Amniotic epithelial cell (primary cell): Measurements from ENCODE around the gene REV1.

ENCODE experiments used
- DNase-seq: peaks from one replicate; pipeline ENCODE4 v3.0.0-alpha.2; 2010; ENCODE audit warnings: low read depth

The REV1 gene

DNA sequence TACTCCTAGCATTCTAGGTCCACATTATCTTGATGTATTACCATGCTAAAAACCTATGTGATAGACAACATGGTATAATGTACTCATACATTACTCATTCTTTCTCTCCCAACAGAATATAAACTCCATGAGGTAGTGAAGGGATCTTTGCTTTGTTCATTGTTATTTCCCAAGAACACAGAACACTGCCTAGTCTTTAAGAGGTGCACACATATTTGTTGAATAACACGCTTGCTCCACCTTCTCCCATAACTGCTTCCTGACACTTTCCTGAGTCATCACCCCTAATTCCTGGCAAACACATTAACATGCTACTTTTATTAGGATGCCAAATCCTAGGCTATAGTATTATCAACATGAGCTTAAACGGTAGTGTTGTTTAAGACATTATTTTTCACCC lies 41.3 kb downstream of the REV1 start:
- peak; percentile 67 for DNase-seq

- peak; percentile 25 for DNase-seq
Observed at GRCh38 chr2:99445065-99445464, 44.8 kb downstream of the REV1 start.

GRCh38 chr2:99444222-99444621 lies 45.6 kb downstream of the REV1 start:
- no peak for DNase-seq

- DNase-seq, result no peak
Observed at GRCh38 chr2:99442837-99443236, 47.0 kb downstream of the REV1 start.

DNA sequence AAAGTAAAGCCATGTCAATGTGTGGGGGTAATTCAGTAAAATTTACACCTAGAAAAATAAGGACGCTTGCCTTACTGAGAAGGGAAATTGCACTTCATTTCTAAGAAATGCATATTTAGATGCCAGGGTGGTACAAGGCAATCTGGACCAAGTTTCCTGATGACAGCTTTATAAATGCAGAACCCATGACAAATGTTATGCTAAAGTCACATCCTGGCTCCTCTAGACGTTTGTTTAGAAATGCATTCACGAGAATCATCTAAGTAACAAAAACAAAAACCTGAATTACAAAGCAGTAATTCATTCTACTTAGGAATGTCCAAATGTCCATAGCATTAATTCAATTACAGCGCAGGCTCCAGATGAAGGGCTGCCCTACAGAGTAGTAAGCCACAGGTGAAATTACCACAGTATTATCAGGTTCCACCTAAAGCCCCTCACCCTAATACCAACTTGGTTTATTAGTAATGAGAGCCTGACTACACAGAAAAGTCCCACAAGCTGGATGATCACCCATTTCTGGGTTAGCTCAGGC lies 49.8 kb downstream of the REV1 start:
- no peak for DNase-seq

- DNase-seq, result no peak
Observed at GRCh38 chr2:99436874-99437273, 52.9 kb downstream of the REV1 start.

- DNase-seq, result no peak
Observed at GRCh38 chr2:99433340-99433739, 56.5 kb downstream of the REV1 start.

DNA sequence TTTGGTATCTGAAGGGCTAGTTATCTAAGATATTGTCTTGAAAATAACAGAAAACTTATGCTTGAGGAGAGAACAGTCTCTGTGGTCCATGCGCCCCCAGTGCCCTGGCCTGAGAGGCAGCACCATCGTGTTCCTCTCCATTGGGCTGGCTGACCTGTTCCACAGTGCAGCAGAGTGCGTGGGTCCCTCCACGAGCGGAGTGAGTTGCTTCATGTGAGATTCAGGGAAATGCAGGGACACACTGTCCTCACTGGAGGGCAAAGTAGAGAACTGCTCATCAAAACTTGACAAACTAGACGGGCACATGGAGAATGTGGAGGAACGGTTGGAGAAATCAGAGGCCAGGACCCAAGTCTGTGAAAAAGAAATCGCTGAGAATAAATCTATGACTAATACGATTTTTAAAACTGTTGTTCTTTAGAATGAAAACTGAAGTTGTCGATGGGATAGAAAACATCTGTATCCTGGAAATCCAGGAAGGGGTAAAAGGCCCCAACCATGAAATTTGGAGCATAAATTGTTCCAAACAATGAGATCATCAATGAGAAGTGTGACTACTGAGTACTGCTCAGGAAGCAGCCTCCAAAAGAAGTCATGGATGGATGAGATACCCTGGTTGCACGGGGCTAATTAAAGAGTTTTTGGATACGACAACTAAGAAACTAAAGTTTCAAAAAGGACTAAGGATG lies 58.1 kb downstream of the REV1 start:
- DNase-seq, result no peak

DNA sequence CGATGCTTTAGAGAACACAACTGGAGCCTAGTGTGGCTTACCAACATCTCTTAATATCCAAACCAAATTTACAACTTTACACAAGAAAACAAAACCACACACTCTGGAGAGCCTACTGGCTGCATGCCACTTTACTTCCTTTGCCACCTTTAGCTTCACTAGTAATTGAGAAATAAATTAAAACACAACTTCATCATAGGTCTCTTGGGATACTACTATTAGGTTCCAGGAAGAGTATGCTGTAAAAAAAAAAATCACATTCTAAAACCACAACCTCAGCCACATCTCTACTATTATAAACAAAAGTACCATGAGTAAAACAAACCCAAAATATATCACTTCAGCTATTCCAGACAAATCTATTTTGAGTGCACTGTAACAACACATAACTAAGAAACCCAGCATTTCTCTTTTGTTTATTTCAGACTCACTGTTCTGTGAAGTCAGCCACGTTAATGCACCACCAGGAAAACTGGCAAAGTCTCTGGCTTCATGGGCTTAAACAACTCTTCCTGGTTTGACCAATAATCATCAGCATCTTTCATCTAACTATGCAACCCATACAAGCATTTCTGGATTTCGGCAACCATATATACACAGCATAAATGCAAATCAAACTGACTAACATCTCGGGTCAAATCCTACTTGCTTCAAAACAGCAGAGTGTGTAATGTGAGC lies 59.1 kb downstream of the REV1 start:
- peak; percentile 71 for DNase-seq

DNA sequence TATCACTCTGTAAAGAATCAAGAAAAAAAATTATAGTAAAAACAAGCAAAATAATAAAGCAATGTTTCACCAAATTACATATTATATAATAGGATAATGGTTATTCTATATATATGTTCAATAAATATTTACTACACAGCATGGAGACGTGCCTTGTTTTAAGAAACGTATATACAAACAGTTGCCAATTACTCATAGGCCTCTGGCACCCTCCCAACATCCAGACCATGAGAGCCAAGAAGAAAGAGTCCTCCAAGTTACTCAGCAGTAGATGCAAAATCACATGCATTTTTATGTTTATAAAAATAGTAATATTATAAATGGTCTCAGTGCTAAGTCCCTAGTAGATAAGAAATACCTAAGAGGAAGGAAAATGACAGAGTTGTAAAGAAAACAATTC lies 64.8 kb downstream of the REV1 start:
- peak; percentile 78 for DNase-seq

DNA sequence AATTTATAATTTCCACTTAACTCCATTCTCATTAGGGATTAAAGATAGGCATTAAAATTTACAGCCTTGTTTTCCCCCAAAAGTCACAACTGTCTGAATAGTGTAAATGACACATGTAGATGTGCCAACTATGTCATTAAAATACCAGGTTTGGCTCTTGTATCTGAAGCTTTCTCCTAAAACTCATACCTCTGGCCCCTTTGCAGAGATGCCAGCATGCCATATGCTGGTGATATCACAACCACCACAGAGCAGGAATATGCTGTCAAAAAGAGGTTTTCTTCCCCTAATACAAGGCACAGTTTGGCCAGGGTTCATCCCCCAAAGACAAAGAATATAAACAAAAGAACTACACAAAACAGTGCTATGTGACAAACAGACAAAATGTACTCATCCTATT lies 65.4 kb downstream of the REV1 start:
- no peak for DNase-seq

DNA sequence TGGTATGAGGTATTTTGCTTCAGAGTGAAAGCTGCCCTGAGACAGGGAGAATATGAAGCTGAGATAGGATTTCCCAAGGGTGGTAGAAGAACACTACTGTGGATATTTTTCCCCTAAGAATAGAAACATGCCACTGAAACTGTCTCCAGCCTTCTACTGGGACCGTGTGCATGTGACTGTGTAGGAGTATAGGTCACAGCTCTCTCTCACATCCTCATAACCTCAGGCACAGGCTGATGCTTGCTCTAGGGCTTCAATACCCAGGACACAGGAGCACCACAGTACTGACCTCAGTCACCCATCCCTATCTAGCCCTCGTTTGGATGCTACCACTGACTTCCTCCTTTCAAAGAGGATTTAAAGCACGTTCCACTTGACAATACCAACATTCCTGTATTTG lies 67.2 kb downstream of the REV1 start:
- DNase-seq, result no peak

GRCh38 chr2:99421469-99421868 lies 68.3 kb downstream of the REV1 start:
- peak; percentile 69 for DNase-seq

DNA sequence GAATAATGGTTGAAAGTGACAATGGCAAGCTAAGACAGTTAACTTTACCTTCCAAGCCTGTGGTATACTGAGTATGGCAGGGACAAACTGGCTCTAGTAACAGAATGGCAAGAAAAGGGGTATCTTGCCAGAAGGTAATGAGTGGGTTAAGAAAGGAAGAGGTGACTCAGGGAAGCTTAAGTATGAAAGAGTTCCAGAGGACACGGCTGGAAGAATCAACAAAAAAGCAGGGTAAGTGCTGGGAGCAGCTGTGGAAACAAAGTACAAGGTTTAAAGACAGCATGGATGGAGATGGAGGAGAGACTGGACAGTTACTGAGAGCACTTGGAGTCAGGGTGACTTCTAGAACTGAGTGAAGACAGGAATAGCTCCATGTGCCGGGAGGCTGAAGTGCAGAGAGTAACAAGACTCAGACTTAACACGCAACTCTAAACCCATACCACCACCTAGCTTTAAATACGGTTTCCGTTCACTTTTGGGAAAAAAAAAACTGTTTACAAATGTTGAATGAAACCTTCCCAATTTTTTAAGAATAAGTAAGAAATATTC lies 69.0 kb downstream of the REV1 start:
- DNase-seq, result peak; percentile 35

GRCh38 chr2:99420031-99420430 lies 69.8 kb downstream of the REV1 start:
- peak; percentile 43 for DNase-seq

- DNase-seq, result no peak
Observed at GRCh38 chr2:99417396-99417795, 72.4 kb downstream of the REV1 start.

DNA sequence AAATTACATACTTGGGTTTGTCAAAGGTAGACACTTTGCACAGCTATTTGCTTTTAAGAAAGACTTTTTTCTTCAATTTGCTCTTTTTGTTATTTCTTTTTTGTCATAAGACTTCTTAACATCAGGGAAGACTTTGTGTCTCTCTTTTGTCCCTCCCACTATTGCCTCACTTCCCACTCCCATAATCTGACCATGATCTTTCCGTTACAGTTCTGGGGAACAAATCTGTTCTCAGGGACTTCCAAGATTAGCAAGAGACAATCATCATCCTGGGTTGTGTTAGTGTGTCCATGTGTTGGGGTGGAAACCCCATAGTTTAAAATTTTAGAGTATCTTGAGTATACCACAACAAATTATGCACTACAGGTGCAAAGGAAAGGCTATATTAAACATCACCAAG lies 75.3 kb downstream of the REV1 start:
- no peak for DNase-seq

- DNase-seq, result no peak
Observed at GRCh38 chr2:99410276-99410675, 79.5 kb downstream of the REV1 start.

GRCh38 chr2:99406137-99406536 lies 83.7 kb downstream of the REV1 start:
- no peak for DNase-seq

- DNase-seq, result no peak
Observed at GRCh38 chr2:99404797-99405669, 84.8 kb downstream of the REV1 start.

GRCh38 chr2:99404039-99404796 lies 85.6 kb downstream of the REV1 start:
- DNase-seq, result no peak

DNA sequence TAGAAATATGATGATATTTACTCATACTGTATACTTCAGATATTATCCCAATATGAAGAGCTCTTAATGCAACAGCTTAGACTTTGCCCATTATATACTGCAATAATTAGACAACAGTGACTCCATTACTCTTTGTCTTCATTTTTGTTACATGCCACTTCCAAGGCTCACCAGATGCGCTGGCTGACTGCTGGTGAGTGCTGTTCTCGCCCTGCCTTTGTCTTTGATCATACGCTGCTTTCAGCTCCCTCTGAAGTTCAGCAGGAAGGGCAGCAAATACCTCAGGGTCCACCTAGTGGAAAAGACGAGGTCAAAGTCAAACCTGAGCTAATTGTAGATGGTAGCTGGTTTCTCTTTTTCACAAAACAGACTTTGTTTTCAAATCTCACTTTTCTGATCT lies 86.3 kb downstream of the REV1 start:
- no peak for DNase-seq
